K562 (cell line): ENCODE results near the gene XRCC2. TPM values are rescaled to one million over a fixed set of nuclear protein-coding genes. Genes with fewer than 3 reads are reported as not detected.
A peak's percentile ranks its signal among the peaks of the same experiment; 100 is the strongest.

ENCODE experiments used
- ATAC-seq: fragments of 200-7000 bp; cut with Tn5 transposase; 3 replicates; pipeline ENCODE4 v1.9.1; 2020; ENCODE audit warnings: moderate library complexity
- BruUV-seq: library from RNA; stranded (reverse); fragments of 400-500 nt; replicated peaks from 2 replicates; lab custom pipeline; 2021; lab: Mats Ljungman, UMichigan
- CTCF ChIA-PET: fragments of 300-600 bp; formaldehyde crosslinking; extraction: SDS; loops from one replicate; lab custom pipeline; 2021; ENCODE audit warnings: low intra/inter-chr PET ratio; lab: Yijun Ruan, JAX
- POLR2A ChIA-PET: fragments of 300-600, 350-650 bp; sonication (Branson Sonifier 250); formaldehyde crosslinking; extraction: SDS; loops from one replicate; lab custom pipeline; 2021; ENCODE audit warnings: antibody characterized with exemption, inconsistent platforms; lab: Yijun Ruan, JAX
- DNase-seq, 4 experiments: peaks; one replicate each; pipeline versions ENCODE4 v3.0.0 to v3.0.0-alpha.2; 2011 to 2018; ENCODE audit warnings: low spot score in 3 of 4, mixed read lengths in 3 of 4; ENCODE audit errors: extremely low read depth in 1 of 4
- FAIRE-seq: peaks from 2 replicates; lab custom pipeline; 2011; peaks lifted over from hg19 to GRCh38; lab: Jason Lieb, UNC
- H2AFZ ChIP-seq: 2 replicates; pipeline ENCODE4 v1.6.0; 2011; ENCODE audit warnings: low read depth, low read length, control low read depth, inconsistent platforms
- H3K27ac ChIP-seq: fragments of 200-600 bp; 3 replicates; pipeline ENCODE4 v1.8.0; 2011; ENCODE audit warnings: low read depth, mild to moderate bottlenecking, control low read depth, inconsistent platforms, low read length, moderate library complexity, mixed read lengths; ENCODE audit errors: extremely low read depth
- H3K27me3 ChIP-seq, 2 experiments: fragments of 300-600 bp in 1 of 2; 2 replicates in 1 of 2; 3 replicates in 1 of 2; pipeline versions ENCODE4 v1.6.0 to v1.8.0; 2011; ENCODE audit warnings: inconsistent platforms in 2 of 2, low read length in 2 of 2, mild to moderate bottlenecking in 1 of 2, mixed read lengths in 1 of 2, moderate library complexity in 1 of 2; ENCODE audit not compliant: control insufficient read depth in 2 of 2, insufficient read depth in 2 of 2
- H3K36me3 ChIP-seq: fragments of 300-600 bp; 3 replicates; pipeline ENCODE4 v1.8.0; 2011; ENCODE audit warnings: mild to moderate bottlenecking, low read length, inconsistent platforms; ENCODE audit not compliant: control insufficient read depth, insufficient read depth
- H3K4me1 ChIP-seq, 2 experiments: fragments of 200-600 bp in 1 of 2; replicated peaks in 1 of 2; 2 replicates in 1 of 2; 3 replicates in 1 of 2; pipeline versions ENCODE4 v1.5.1 to v1.8.0; 2011; ENCODE audit warnings: inconsistent platforms in 2 of 2, low read length in 2 of 2, mild to moderate bottlenecking in 1 of 2, mixed read lengths in 1 of 2, moderate library complexity in 1 of 2; ENCODE audit not compliant: control insufficient read depth in 2 of 2, insufficient read depth in 2 of 2
- H3K4me2 ChIP-seq: 2 replicates; pipeline ENCODE4 v1.6.1; 2011; ENCODE audit warnings: low read length, control low read depth, inconsistent platforms, mixed read lengths; ENCODE audit not compliant: insufficient read depth
- H3K4me3 ChIP-seq: fragments of 200-600 bp; sonication (generic), shearing (Covaris generic); 2 replicates; pipeline ENCODE4 v1.5.1; 2016; ENCODE audit warnings: control low read depth, inconsistent platforms
- H3K79me2 ChIP-seq: fragments of 200-600 bp; 3 replicates; pipeline ENCODE4 v1.8.0; 2011; ENCODE audit warnings: low read length, inconsistent platforms; ENCODE audit not compliant: control insufficient read depth, insufficient read depth
- H3K9ac ChIP-seq, 2 experiments: 2 replicates each; pipeline versions ENCODE4 v1.6.0 to v1.6.1; 2011; ENCODE audit warnings: low read depth in 2 of 2, low read length in 2 of 2, control low read depth in 1 of 2, inconsistent platforms in 1 of 2, mild to moderate bottlenecking in 1 of 2, mixed read lengths in 1 of 2; ENCODE audit not compliant: insufficient read depth in 1 of 2
- H3K9me1 ChIP-seq: one replicate; pipeline ENCODE4 v1.6.0; 2011; ENCODE audit warnings: inconsistent platforms, mild to moderate bottlenecking, low read length, moderate library complexity; ENCODE audit not compliant: control insufficient read depth, insufficient read depth
- H3K9me3 ChIP-seq: replicated peaks from 2 replicates; pipeline ENCODE4 v1.5.1; 2011; ENCODE audit warnings: low read depth, low read length, inconsistent platforms; ENCODE audit not compliant: control insufficient read depth, insufficient read depth
- H4K20me1 ChIP-seq: replicated peaks from 2 replicates; pipeline ENCODE4 v1.6.1; 2011; ENCODE audit warnings: low read length, inconsistent platforms, mixed read lengths; ENCODE audit not compliant: control insufficient read depth, insufficient read depth
- EGR1 ChIP-seq: fragments of 450-650 bp; conservative IDR thresholded peaks from 2 replicates; pipeline ENCODE4 v1.6.1; 2017; ENCODE audit warnings: mild to moderate bottlenecking
- EP300 ChIP-seq: IDR thresholded peaks from 2 replicates; pipeline ENCODE4 v1.6.1; 2012; ENCODE audit warnings: low read length, improper control_type of control experiment
- GTF2B ChIP-seq: IDR thresholded peaks from 2 replicates; pipeline ENCODE4 v1.6.1; 2011; ENCODE audit not compliant: insufficient read length; ENCODE audit errors: extremely low read depth
- HMG20A ChIP-seq: fragments of 450-650 bp; formaldehyde crosslinking; conservative IDR thresholded peaks from 2 replicates; pipeline ENCODE4 v1.4.0; 2020; ENCODE audit warnings: mild to moderate bottlenecking, mixed read lengths
- KLF10 ChIP-seq: fragments of 250-450 bp; sonication (Bioruptor Pico); IDR thresholded peaks from 2 replicates; pipeline ENCODE4 v1.6.1; 2021; ENCODE audit warnings: matching md5 sums
- SIX5 ChIP-seq, 2 experiments: IDR thresholded peaks; 2 replicates each; pipeline ENCODE4 v1.6.1; 2011; ENCODE audit warnings: low read length in 2 of 2, borderline replicate concordance in 1 of 2, low read depth in 1 of 2, mild to moderate bottlenecking in 1 of 2, moderate library complexity in 1 of 2; ENCODE audit not compliant: insufficient read depth in 1 of 2
- ZZZ3 ChIP-seq: fragments of 450-650 bp; IDR thresholded peaks from 2 replicates; pipeline ENCODE4 v1.6.1; 2016; ENCODE audit warnings: antibody characterized with exemption, mild to moderate bottlenecking, moderate library complexity
- WGBS: fragments of 100-300 bp; shearing (Covaris generic); methylation state at CpG from one replicate; pipeline ENCODE4 v1.1.6; 2016; ENCODE audit warnings: low coverage, mixed read lengths; ENCODE audit not compliant: insufficient coverage; ENCODE audit errors: missing lambda C conversion rate; 5-methylcytosine and 5-hydroxymethylcytosine counted together
- in situ Hi-C: fragments of 300-500 bp; cut with MboI; formaldehyde crosslinking; loops from 4 replicates; pipeline ENCODE4 v1.15.0; 2018; ENCODE audit warnings: inconsistent platforms, mixed read lengths
- intact Hi-C: fragments of 100-400 bp; cut with micrococcal nuclease; formaldehyde crosslinking; loops from 2 replicates; pipeline ENCODE4 v1.14.2; 2022
- polyA plus RNA-seq, 8 experiments: library from polyadenylated mRNA; depleted of rRNA in 4 of 8; stranded (reverse) in 5 of 8; unstranded in 3 of 8; fragments of >200 nt; fragmentation: Nextera tagmentation in 2 of 8; fragmentation: Illumina TruSeq in 1 of 8; extraction: Ambion mirVana in 2 of 8; extraction: Trizol in 1 of 8; gene quantifications; 2 replicates each; pipeline versions ENCODE4 v1.2.1 to v1.2.3, GENCODE V29; 2011 to 2014; ENCODE audit warnings: inconsistent platforms in 1 of 8, missing spikeins in 1 of 8
- total RNA-seq, 7 experiments: library from RNA; depleted of rRNA in 6 of 7; stranded (reverse); fragments of >200 nt in 6 of 7; fragmentation: Illumina TruSeq in 2 of 7; extraction: Trizol in 2 of 7; gene quantifications; 2 replicates each; pipeline versions ENCODE4 v1.2.1 to v1.2.3, GENCODE V29; 2011 to 2021; ENCODE audit warnings: low replicate concordance in 1 of 7
- TF ChIP-seq, protein P1 (sequence below): fragments of 450-650 bp; IDR thresholded peaks from 2 replicates; pipeline ENCODE4 v1.6.1; 2016
- TF ChIP-seq, protein P2 (sequence below): fragments of 250-450 bp; sonication (Bioruptor Pico); IDR thresholded peaks from 2 replicates; pipeline ENCODE4 v1.9.0; 2021; ENCODE audit warnings: mild to moderate bottlenecking, inconsistent platforms
- TF ChIP-seq, protein P3 (sequence below): conservative IDR thresholded peaks from 2 replicates; pipeline ENCODE4 v1.6.1; 2011; ENCODE audit warnings: low read depth, mild to moderate bottlenecking, low read length; ENCODE audit not compliant: control insufficient read depth
- TF ChIP-seq, protein P4 (sequence below), 3 experiments: fragments of 200-800 bp in 1 of 3; fragments of 250-450 bp in 1 of 3; fragments of 450-650 bp in 1 of 3; sonication (Bioruptor Pico) in 1 of 3; sonication (Bioruptor generic) in 1 of 3; formaldehyde crosslinking in 1 of 3; IDR thresholded peaks; 2 replicates each; pipeline versions ENCODE4 v1.6.1 to v1.8.0; 2016 to 2022; ENCODE audit warnings: mild to moderate bottlenecking in 2 of 3, missing genetic modification characterization in 2 of 3, missing compliant biosample characterization in 1 of 3, moderate library complexity in 1 of 3

XRCC2 gene
- total and polyA plus RNA-seq, 9 of the 15 experiments (the other 6 are each of a cell fraction or from before 2014, with no cell fraction given): 16.2 to 58.0 (median 39.8) TPM

DNA sequence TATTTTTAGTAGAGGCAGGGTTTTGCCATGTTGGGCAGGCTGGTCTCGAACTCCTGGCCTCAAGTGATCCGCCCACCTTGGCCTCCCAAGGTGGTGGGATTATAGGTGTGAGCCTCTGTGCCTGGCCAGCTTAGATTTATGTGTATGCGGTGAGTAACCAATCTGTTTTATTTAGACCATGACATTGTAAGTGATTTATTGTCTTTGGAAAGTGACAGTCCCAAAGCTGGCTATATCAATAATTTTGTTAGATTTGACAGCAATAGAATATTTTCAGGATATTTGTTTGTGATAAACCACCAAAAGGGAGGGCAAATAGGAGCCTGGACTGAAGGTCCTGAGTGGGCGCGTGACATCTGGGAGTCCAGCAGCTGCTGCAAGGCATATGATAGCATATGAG is 75.7 kb downstream of the XRCC2 start (continued):
- TF ChIP-seq, protein P1, sequence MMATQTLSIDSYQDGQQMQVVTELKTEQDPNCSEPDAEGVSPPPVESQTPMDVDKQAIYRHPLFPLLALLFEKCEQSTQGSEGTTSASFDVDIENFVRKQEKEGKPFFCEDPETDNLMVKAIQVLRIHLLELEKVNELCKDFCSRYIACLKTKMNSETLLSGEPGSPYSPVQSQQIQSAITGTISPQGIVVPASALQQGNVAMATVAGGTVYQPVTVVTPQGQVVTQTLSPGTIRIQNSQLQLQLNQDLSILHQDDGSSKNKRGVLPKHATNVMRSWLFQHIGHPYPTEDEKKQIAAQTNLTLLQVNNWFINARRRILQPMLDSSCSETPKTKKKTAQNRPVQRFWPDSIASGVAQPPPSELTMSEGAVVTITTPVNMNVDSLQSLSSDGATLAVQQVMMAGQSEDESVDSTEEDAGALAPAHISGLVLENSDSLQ: peak; percentile 64; the same call in 1 of the 2 replicates
- no peak for TF ChIP-seq GTF2B
- TF ChIP-seq ZZZ3: no peak

- Histone ChIP-seq H3K27ac (no peak overlapping the region), H3K9ac (no peak overlapping the region), H3K36me3 (no peaks in the 10 kb centered on the region), H3K27me3 (peaks cover 36 to 59% of the 10 kb centered on the region in 2 experiments), H3K9me3 (no peaks in the 10 kb centered on the region; the same call in 1 of the 2 replicates), H3K9me1 (no peaks in the 10 kb centered on the region), H4K20me1 (no peaks in the 10 kb centered on the region; the same call in 1 of the 2 replicates), H3K4me1 (peaks cover 0 to 5% of the 10 kb centered on the region in 2 experiments; a peak in 3 of 5 replicates), H3K4me2 (no peak overlapping the region), H2AFZ (peak overlapping the region; percentile 46; the same call in 1 of the 2 replicates), H3K4me3 (no peak overlapping the region), H3K79me2 (no peaks in the 10 kb centered on the region)
- CTCF ChIA-PET: no interaction called here
- ATAC-seq: peak; percentile 42
- 8% methylated on average over 8 of the region's 8 CpGs for WGBS
- FAIRE-seq: peak; percentile 68
- peak in 1 of 4 experiments; percentile 22 for DNase-seq
- no TSS peak for BruUV-seq
- in situ Hi-C loops (no loop called here), intact Hi-C loops (no loop called here)
- POLR2A ChIA-PET: interaction anchor here (0.7 to 1.4 kb wide), 3 partner anchors 10 to 25 kb away, joined by 3 read pairs; no protein-coding TSS in a partner anchor
- TF ChIP-seq, protein P2, sequence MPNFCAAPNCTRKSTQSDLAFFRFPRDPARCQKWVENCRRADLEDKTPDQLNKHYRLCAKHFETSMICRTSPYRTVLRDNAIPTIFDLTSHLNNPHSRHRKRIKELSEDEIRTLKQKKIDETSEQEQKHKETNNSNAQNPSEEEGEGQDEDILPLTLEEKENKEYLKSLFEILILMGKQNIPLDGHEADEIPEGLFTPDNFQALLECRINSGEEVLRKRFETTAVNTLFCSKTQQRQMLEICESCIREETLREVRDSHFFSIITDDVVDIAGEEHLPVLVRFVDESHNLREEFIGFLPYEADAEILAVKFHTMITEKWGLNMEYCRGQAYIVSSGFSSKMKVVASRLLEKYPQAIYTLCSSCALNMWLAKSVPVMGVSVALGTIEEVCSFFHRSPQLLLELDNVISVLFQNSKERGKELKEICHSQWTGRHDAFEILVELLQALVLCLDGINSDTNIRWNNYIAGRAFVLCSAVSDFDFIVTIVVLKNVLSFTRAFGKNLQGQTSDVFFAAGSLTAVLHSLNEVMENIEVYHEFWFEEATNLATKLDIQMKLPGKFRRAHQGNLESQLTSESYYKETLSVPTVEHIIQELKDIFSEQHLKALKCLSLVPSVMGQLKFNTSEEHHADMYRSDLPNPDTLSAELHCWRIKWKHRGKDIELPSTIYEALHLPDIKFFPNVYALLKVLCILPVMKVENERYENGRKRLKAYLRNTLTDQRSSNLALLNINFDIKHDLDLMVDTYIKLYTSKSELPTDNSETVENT: no peak
- TF ChIP-seq EGR1 (peak; percentile 81), KLF10 (CRISPR knock-in tag) (no peak), EP300 (no peak), HMG20A (CRISPR knock-in tag) (no peak), SIX5 (IDR thresholded peaks at IDR 0.05; ENCODE audit: borderline replicate concordance in 1 of 2, insufficient read depth in 1 of 2, low read depth in 1 of 2, low read length in 2 of 2) (no peak)
- TF ChIP-seq, protein P3, sequence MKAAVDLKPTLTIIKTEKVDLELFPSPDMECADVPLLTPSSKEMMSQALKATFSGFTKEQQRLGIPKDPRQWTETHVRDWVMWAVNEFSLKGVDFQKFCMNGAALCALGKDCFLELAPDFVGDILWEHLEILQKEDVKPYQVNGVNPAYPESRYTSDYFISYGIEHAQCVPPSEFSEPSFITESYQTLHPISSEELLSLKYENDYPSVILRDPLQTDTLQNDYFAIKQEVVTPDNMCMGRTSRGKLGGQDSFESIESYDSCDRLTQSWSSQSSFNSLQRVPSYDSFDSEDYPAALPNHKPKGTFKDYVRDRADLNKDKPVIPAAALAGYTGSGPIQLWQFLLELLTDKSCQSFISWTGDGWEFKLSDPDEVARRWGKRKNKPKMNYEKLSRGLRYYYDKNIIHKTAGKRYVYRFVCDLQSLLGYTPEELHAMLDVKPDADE: no peak
- TF ChIP-seq, protein P4, sequence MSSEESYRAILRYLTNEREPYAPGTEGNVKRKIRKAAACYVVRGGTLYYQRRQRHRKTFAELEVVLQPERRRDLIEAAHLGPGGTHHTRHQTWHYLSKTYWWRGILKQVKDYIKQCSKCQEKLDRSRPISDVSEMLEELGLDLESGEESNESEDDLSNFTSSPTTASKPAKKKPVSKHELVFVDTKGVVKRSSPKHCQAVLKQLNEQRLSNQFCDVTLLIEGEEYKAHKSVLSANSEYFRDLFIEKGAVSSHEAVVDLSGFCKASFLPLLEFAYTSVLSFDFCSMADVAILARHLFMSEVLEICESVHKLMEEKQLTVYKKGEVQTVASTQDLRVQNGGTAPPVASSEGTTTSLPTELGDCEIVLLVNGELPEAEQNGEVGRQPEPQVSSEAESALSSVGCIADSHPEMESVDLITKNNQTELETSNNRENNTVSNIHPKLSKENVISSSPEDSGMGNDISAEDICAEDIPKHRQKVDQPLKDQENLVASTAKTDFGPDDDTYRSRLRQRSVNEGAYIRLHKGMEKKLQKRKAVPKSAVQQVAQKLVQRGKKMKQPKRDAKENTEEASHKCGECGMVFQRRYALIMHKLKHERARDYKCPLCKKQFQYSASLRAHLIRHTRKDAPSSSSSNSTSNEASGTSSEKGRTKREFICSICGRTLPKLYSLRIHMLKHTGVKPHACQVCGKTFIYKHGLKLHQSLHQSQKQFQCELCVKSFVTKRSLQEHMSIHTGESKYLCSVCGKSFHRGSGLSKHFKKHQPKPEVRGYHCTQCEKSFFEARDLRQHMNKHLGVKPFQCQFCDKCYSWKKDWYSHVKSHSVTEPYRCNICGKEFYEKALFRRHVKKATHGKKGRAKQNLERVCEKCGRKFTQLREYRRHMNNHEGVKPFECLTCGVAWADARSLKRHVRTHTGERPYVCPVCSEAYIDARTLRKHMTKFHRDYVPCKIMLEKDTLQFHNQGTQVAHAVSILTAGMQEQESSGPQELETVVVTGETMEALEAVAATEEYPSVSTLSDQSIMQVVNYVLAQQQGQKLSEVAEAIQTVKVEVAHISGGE (CRISPR knock-in tag; IDR thresholded peaks at IDR 0.05): no peak
Observed at GRCh38 chr7:152597507-152597906, 78.4 kb downstream of the XRCC2 start.
